Trophoblast cell (in vitro differentiated cells and primary cell): Measurements from ENCODE around the gene BBX.

Source experiments
- DNase-seq, 2 donors: peaks; one replicate each; pipeline ENCODE4 v3.0.0-alpha.2; 2016
- H2AFZ ChIP-seq: 2 replicates; pipeline ENCODE4 v1.6.1; 2013; ENCODE audit warnings: low read length, moderate library complexity, mild to moderate bottlenecking; ENCODE audit not compliant: insufficient read depth, poor library complexity
- H2AK5ac ChIP-seq: 2 replicates; pipeline ENCODE4 v1.6.1; 2013; ENCODE audit warnings: mild to moderate bottlenecking, low read length
- H2BK120ac ChIP-seq: 2 replicates; pipeline ENCODE4 v1.6.1; 2013; ENCODE audit warnings: low read length, mild to moderate bottlenecking, moderate library complexity; ENCODE audit not compliant: insufficient read depth, poor library complexity
- H2BK12ac ChIP-seq: 2 replicates; pipeline ENCODE4 v1.6.1; 2013; ENCODE audit warnings: mild to moderate bottlenecking, low read length, moderate library complexity
- H2BK5ac ChIP-seq: 2 replicates; pipeline ENCODE4 v1.6.1; 2013; ENCODE audit warnings: low read length, low read depth, moderate library complexity, mild to moderate bottlenecking; ENCODE audit not compliant: poor library complexity
- H3K14ac ChIP-seq: 2 replicates; pipeline ENCODE4 v1.6.1; 2013; ENCODE audit warnings: mild to moderate bottlenecking, low read length
- H3K18ac ChIP-seq: 2 replicates; pipeline ENCODE4 v1.6.1; 2013; ENCODE audit warnings: mild to moderate bottlenecking, low read length
- H3K23ac ChIP-seq: 2 replicates; pipeline ENCODE4 v1.6.1; 2013; ENCODE audit warnings: low read length
- H3K27ac ChIP-seq: 2 replicates; pipeline ENCODE4 v1.5.1; 2013; ENCODE audit warnings: low read depth, mild to moderate bottlenecking, inconsistent platforms, low read length, moderate library complexity
- H3K27me3 ChIP-seq: 2 replicates; pipeline ENCODE4 v1.6.1; 2013; ENCODE audit warnings: inconsistent platforms, mild to moderate bottlenecking, low read length, moderate library complexity; ENCODE audit not compliant: insufficient read depth
- H3K36me3 ChIP-seq, 2 experiments: 1 replicate in 1 of 2; 2 replicates in 1 of 2; pipeline ENCODE4 v1.6.1; 2013; ENCODE audit warnings: low read length in 2 of 2, mild to moderate bottlenecking in 2 of 2, moderate library complexity in 1 of 2; ENCODE audit not compliant: insufficient read depth in 2 of 2, control insufficient read depth in 1 of 2
- H3K4ac ChIP-seq: 2 replicates; pipeline ENCODE4 v1.6.1; 2013; ENCODE audit warnings: low read depth, mild to moderate bottlenecking, low read length, moderate library complexity
- H3K4me1 ChIP-seq, 2 experiments: 1 replicate in 1 of 2; 2 replicates in 1 of 2; pipeline ENCODE4 v1.6.1; 2013; ENCODE audit warnings: low read length in 2 of 2, mild to moderate bottlenecking in 2 of 2, moderate library complexity in 1 of 2; ENCODE audit not compliant: insufficient read depth in 2 of 2, control insufficient read depth in 1 of 2
- H3K4me2 ChIP-seq: 2 replicates; pipeline ENCODE4 v1.6.1; 2013; ENCODE audit warnings: inconsistent platforms, mild to moderate bottlenecking, low read length, moderate library complexity
- H3K4me3 ChIP-seq: 2 replicates; pipeline ENCODE4 v1.5.1; 2013; ENCODE audit warnings: mild to moderate bottlenecking, low read depth, low read length, inconsistent platforms
- H3K79me1 ChIP-seq: one replicate; pipeline ENCODE4 v1.6.1; 2013; ENCODE audit warnings: low read length
- H3K79me2 ChIP-seq: 2 replicates; pipeline ENCODE4 v1.6.1; 2013; ENCODE audit warnings: low read length, mild to moderate bottlenecking; ENCODE audit not compliant: control insufficient read depth, insufficient read depth, poor library complexity
- H3K9ac ChIP-seq: 2 replicates; pipeline ENCODE4 v1.6.1; 2013; ENCODE audit warnings: mild to moderate bottlenecking, low read length
- H3K9me3 ChIP-seq: 2 replicates; pipeline ENCODE4 v1.6.1; 2013; ENCODE audit warnings: low read depth, mild to moderate bottlenecking, control low read depth, inconsistent platforms, low read length; ENCODE audit not compliant: insufficient read depth
- H4K12ac ChIP-seq: 2 replicates; pipeline ENCODE4 v1.6.1; 2013; ENCODE audit warnings: low read depth, mild to moderate bottlenecking, low read length, moderate library complexity
- H4K8ac ChIP-seq: 2 replicates; pipeline ENCODE4 v1.6.1; 2013; ENCODE audit warnings: low read depth, mild to moderate bottlenecking, low read length, moderate library complexity
- H4K91ac ChIP-seq: one replicate; pipeline ENCODE4 v1.6.1; 2013; ENCODE audit warnings: low read depth, mild to moderate bottlenecking, low read length, moderate library complexity
- WGBS: extraction: QIAGEN DNeasy Blood & Tissue Kit; methylation state at CpG from one replicate; pipeline ENCODE4 v1.1.7; 2013; ENCODE audit warnings: missing lambda C conversion rate; ENCODE audit not compliant: insufficient read length, insufficient coverage; ENCODE audit errors: extremely low coverage; 5-methylcytosine and 5-hydroxymethylcytosine counted together

Gene BBX

GRCh38 chr3:107716734-107717133 is 194.0 kb downstream of the BBX start:
- H2AK5ac ChIP-seq, result no peak overlapping the region
- H3K4me3 ChIP-seq, result peak overlapping the region; percentile 58
- H3K79me1 ChIP-seq, result no peaks in the 10 kb centered on the region
- H3K23ac ChIP-seq, result no peak overlapping the region
- H3K4me1 ChIP-seq, result no peaks in the 10 kb centered on the region
- WGBS, result no CpG with 5 or more reads among the region's 3 CpGs
- H3K36me3 ChIP-seq, result peaks cover 0 to 9% of the 10 kb centered on the region in 2 experiments
- no peak overlapping the region for H3K27ac ChIP-seq
- H4K8ac ChIP-seq, result no peak overlapping the region
- H3K4ac ChIP-seq, result no peak overlapping the region
- DNase-seq, result no peak
- H3K14ac ChIP-seq, result no peak overlapping the region
- H4K12ac ChIP-seq, result no peak overlapping the region
- no peaks in the 10 kb centered on the region for H3K79me2 ChIP-seq
- no peak overlapping the region for H3K4me2 ChIP-seq
- no peak overlapping the region for H3K18ac ChIP-seq
- H3K9ac ChIP-seq, result no peak overlapping the region
- no peaks in the 10 kb centered on the region for H3K9me3 ChIP-seq
- H3K27me3 ChIP-seq, result no peaks in the 10 kb centered on the region
- H2BK12ac ChIP-seq, result no peak overlapping the region
- H4K91ac ChIP-seq, result no peak overlapping the region
- H2AFZ ChIP-seq, result no peak overlapping the region
- H2BK120ac ChIP-seq, result no peak overlapping the region
- H2BK5ac ChIP-seq, result no peak overlapping the region

- Histone ChIP-seq H3K14ac (no peak overlapping the region), H4K91ac (no peak overlapping the region), H3K4ac (no peak overlapping the region), H3K9me3 (no peaks in the 10 kb centered on the region), H3K79me2 (no peaks in the 10 kb centered on the region), H2BK120ac (no peak overlapping the region), H2AFZ (no peak overlapping the region), H2AK5ac (no peak overlapping the region), H2BK12ac (no peak overlapping the region), H3K4me3 (no peak overlapping the region), H3K27me3 (no peaks in the 10 kb centered on the region), H2BK5ac (no peak overlapping the region), H3K4me2 (no peak overlapping the region), H4K12ac (no peak overlapping the region), H3K79me1 (no peaks in the 10 kb centered on the region), H4K8ac (no peak overlapping the region), H3K27ac (no peak overlapping the region), H3K4me1 (no peaks in the 10 kb centered on the region), H3K9ac (no peak overlapping the region), H3K18ac (no peak overlapping the region), H3K36me3 (peaks cover 0 to 5% of the 10 kb centered on the region in 2 experiments), H3K23ac (no peak overlapping the region)
- DNase-seq, result no peak
- no CpG with 5 or more reads among the region's 2 CpGs for WGBS
Observed at GRCh38 chr3:107718547-107718946, 195.8 kb downstream of the BBX start.

- H3K36me3 ChIP-seq, result peaks cover 2 to 3% of the 10 kb centered on the region in 2 experiments
- no peak overlapping the region for H4K12ac ChIP-seq
- H3K9ac ChIP-seq, result no peak overlapping the region
- H3K4me2 ChIP-seq, result no peak overlapping the region
- H3K27me3 ChIP-seq, result no peaks in the 10 kb centered on the region
- no peak overlapping the region for H3K27ac ChIP-seq
- no peak overlapping the region for H2AFZ ChIP-seq
- H4K8ac ChIP-seq, result no peak overlapping the region
- H2BK12ac ChIP-seq, result no peak overlapping the region
- no peaks in the 10 kb centered on the region for H3K4me1 ChIP-seq
- H3K9me3 ChIP-seq, result no peaks in the 10 kb centered on the region
- no peak overlapping the region for H3K4ac ChIP-seq
- no peaks in the 10 kb centered on the region for H3K79me2 ChIP-seq
- no peak overlapping the region for H2AK5ac ChIP-seq
- H4K91ac ChIP-seq, result no peak overlapping the region
- no peak overlapping the region for H3K18ac ChIP-seq
- no peak overlapping the region for H2BK120ac ChIP-seq
- H3K14ac ChIP-seq, result no peak overlapping the region
- no CpG with 5 or more reads among the region's 4 CpGs for WGBS
- no peaks in the 10 kb centered on the region for H3K79me1 ChIP-seq
- no peak overlapping the region for H3K4me3 ChIP-seq
- no peak overlapping the region for H2BK5ac ChIP-seq
- DNase-seq, result no peak
- H3K23ac ChIP-seq, result no peak overlapping the region
Observed at GRCh38 chr3:107727102-107727501, 204.3 kb downstream of the BBX start.

- Histone ChIP-seq H2BK120ac (no peak overlapping the region), H3K9ac (no peak overlapping the region), H3K14ac (no peak overlapping the region), H3K4me1 (no peaks in the 10 kb centered on the region), H3K4ac (no peak overlapping the region), H3K23ac (no peak overlapping the region), H2BK5ac (no peak overlapping the region), H2AK5ac (no peak overlapping the region), H2AFZ (no peak overlapping the region), H3K27ac (no peak overlapping the region), H4K91ac (no peak overlapping the region), H3K9me3 (no peaks in the 10 kb centered on the region), H3K36me3 (peaks cover 2 to 7% of the 10 kb centered on the region in 2 experiments), H3K27me3 (no peaks in the 10 kb centered on the region), H3K18ac (no peak overlapping the region), H3K4me2 (no peak overlapping the region), H2BK12ac (no peak overlapping the region), H3K79me1 (no peaks in the 10 kb centered on the region), H4K8ac (no peak overlapping the region), H4K12ac (no peak overlapping the region), H3K4me3 (no peak overlapping the region), H3K79me2 (no peaks in the 10 kb centered on the region)
- no CpG with 5 or more reads among the region's 4 CpGs for WGBS
- DNase-seq, result no peak
Observed at GRCh38 chr3:107729686-107730085, 206.9 kb downstream of the BBX start.
